Stimulated activated CD4-positive, alpha-beta T cell treated with anti-CD3 and anti-CD28 coated beads, Interleukin-1b, Interleukin-23, amount 100 ng/mL, for 48 hours (primary cell): ENCODE data around the gene NSMCE4A.
"Not testable (repeated sequence)": the region's sequence is repeated elsewhere in the genome, so short reads cannot be mapped to it uniquely, and the experiment has no call there.

Source experiments
- DNase-seq: peaks from one replicate; pipeline ENCODE4 v3.0.0-alpha.2; 2020

NSMCE4A gene

DNA sequence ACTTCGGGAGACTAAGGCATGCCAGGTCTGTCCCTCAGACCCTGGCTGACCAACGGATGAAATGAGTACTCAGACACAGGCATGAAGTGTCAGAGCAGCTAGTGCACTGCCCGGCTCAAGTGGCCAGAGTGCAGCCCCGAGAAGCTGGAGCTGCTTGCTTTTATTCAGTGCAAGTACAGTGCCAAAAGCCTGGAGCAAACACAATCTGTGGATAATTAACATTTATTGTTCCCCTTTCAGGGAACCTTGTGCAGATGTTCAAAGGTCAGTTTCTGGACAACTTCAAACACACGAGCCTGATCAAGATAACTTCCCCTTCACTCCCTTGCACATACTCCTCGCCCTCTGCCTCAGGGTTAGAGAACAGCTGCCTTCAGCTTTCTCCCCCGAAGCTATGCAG, 39.3 kb downstream of the NSMCE4A start:
- DNase-seq: no peak

DNA sequence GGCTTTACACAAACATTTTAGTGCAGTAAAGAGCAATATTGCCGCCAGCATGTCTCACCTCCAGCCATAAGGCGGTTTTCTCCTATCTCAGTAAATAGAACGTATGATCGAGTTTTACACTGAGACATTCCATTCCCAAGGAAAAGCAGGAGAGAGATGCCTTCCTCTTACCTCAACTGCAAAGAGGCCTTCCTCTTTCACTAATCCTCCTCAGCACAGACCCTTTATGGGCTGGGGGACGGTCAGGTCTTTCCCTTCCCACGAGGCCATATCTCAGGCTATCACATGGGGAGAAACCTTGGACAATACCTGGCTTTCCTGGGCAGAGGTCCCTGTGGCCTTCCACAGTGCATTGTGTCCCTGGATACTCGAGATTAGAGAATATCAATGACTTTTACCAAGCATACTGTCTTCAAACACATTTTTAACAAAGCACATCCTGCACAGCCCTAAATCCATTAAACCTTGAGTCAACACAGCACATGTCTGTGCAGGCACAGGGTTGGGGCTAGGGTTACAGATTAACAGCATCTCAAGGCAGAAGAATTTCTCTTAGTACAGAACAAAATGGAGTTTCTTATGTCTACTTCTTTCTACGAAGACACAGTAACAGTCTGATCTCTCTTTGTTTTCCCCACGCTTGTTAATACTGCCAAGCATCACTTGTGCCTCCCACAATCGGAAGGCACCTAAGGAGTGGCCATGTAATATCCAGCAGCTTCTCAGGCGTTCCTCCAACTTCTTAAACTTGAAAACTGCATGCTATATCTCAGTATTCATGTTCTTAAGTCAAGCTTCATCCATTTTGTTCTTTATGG, 44.5 kb downstream of the NSMCE4A start:
- DNase-seq: not testable (repeated sequence)

DNA sequence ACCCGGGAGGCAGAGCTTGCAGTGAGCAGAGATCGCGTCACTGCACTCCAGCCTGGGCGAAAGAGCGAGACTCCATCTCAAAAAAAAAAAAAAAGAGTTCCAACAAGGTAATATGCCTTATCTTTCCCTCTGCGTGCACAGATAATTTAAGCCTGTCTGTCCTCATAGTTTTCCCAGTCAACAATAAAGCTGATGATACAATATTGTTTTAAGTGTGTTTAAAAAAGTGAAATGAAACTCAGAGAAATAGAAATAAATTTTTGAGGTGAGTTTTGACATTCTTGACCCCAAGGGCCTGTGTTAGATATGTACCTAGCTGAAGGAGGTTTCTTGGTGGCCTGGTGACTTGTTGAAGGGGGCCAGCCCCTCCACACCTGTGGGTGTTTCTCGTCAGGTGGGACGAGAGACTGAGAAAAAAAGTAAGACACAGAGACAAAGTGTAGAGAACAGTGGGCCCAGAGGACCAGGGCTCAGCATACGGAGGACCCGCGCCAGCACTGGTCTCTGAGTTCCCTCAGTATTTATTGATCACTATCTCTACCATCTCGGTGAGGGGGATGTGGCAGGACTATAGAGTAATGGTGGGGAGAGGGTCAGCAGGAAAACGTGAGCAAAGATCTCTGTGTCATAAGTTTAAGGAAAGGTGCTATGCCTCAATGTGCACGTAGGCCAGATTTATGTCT, 45.3 kb downstream of the NSMCE4A start:
- not testable (repeated sequence) for DNase-seq

DNA sequence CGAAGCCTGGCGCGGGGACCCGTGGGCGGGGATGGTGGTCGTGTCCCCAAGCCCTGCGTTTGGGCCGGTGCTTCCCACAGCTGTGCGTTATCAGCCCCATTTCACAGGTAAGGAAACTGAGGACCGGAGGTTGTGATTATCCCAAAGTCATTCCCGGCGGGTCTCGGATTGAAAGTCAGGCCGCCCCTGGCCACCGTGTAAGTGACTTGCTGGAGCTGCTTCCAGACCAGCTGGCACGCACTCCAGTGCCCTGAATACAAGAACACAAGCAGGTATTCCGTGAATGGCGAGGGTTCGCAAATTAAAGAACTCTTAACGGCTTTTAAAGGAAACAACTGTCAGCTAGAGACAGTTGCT, 46.5 kb downstream of the NSMCE4A start:
- no peak for DNase-seq

DNA sequence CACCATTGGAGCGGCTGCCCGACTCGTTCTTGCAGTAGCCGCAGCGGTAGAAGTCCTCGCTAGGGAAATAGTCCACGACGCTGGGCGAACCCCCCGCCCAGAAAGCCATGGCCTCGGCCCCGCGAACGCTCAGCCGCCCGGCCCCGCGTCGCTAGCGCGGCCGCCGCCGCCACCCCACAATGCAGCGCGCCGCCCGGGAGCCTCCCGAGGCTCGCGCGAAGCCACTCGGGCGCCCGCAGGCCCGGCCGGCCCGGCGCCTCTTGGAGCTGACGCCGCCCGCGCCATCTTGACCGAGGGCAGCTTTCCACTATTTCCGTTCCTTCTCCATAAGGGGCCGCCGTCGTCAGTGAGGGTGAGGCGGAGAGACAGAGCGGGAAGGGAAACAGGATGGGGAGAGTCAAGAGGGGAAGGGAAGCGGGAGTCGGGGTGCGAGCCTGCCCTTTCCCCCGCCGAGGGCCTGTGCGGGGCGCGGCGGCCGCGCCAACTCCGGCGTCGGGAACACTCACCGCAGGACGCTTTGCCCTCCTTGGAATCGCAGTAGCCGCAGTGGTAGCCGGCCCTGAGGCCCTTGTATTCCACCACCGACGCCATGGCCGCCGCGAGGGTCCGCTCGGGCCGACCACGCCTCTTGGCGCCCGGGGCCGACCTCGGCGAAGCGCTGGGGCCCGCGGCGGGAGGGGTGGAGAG, 47.0 kb downstream of the NSMCE4A start, which contains the start of gene ATE1:
ATE1 (minus strand) TSS at position 191 of the 687 bp plus-strand sequence; CDS start at position 109, 82 bp downstream.
- DNase-seq: peak; percentile 84

DNA sequence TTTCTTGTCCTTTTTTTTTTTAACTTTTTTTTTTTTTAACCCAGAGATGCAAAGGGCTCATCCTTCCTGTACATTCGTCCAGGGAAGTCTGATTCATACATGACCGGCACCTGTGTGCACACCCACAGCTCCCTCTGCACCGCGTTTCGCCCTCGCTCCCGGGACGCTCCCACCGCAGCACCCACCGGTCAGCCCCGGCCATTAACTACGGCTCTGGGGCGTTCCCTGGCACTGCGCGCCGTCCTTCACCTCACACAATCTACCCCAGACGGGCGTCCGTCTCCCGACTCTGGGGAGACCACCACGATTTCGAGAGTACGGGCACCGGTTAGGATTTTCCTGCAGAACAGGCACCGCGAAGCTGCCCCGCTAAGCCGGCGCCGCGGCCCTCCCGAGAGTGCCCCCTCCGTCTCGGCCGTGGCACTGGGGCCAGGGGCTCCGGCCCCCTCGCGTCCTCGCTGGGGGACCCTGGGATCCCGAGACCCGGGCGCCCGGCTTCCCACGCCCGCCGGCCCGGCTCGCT, 47.6 kb downstream of the NSMCE4A start:
- DNase-seq: peak; percentile 18

DNA sequence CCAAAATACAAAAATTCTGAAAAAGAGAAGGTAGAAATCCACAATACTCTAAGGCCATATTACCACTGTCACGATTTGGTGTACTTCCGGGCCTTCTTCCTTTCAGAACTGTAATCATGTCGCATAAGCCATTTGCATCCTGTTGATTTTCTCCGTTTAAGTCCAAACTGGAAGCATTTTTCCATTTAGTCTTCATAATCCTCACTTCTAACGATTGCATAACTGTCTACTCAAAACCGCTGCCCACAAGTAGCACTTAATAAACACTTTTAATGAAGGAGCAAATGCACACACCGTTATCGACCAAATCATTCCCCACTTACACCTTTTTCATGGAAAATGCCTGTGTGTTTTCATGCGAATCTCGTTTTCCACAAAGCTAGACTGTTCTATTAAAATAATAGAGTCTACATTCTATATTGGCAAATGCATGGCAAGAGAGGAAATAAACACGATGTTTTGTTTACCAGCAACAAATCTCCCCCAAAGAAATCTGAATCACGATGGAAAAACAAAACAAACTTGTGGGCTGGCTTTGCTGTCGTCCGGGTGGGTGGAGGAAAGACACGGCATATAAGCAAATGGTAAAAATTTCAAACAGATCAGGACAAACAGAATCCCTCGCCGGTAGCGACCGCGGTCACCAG, 48.2 kb downstream of the NSMCE4A start:
- DNase-seq: no peak

DNA sequence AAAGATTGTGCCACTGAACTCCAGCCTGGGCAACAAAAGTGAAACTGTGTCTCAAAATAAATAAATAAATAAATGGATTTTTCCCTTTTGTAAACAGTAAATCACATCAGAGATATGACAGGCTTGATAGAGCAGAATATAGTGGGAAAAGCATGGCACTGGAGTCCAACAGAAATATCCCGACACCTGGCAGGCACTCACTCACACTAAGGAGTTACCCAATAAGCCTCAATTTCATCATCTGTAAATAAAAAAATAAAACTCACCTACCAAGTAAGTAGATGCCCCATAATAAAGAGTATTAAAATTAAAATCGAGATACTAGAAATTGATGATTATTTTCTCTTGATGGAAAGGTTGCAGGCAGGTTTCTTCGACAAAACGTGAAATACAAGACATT, 48.9 kb downstream of the NSMCE4A start:
- no peak for DNase-seq

DNA sequence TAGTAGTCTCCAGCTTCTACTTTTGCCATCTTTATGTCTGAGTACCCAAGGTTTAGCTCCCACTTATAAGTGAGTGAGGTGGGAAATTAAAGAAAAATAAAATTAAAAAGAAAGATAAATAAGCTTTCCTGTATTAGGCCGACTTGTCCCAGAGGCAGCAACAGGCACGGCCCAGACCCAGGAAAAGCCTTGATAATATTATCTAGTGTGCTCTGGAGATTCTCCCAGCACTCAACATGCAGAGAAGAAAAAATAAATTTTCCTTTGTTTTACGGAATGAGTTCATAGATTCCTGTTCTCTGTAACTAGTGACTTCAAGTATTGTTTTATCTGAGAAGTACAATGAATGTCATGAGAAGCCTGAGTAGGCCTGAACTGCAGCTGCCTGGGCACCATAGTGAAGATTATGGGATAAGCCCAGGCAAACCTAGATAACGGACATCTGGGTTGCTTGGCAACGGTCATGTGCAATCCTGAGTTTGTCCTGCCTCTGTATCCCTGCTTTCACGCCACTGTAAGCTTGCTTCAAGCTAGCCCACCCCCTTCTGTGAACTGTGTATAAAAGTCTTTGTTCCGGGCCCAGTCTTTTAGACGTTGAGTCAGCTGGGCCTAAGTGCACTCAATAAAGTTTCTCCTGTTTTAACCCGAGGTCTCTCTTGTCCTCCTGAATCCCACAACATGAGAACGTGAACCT, 53.6 kb downstream of the NSMCE4A start:
- no peak for DNase-seq

DNA sequence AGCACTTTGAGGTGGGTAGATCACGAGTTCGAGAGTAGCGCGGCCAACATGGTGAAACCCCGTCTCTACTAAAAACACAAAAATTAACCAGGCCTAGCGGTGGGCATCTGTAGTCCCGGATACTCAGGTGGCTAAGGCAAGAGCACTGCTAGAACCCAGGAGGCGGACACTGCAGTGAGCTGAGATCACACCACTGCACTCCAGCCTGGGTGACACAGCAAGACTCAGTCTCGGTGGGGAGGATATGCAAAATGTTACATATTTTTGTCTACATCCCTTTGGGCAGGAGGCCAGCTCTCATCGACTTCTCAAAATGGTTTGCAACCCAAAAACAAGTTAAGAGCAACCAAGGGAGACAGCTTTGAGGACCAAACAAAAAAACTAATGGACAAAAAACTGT, 55.4 kb downstream of the NSMCE4A start:
- no peak for DNase-seq

DNA sequence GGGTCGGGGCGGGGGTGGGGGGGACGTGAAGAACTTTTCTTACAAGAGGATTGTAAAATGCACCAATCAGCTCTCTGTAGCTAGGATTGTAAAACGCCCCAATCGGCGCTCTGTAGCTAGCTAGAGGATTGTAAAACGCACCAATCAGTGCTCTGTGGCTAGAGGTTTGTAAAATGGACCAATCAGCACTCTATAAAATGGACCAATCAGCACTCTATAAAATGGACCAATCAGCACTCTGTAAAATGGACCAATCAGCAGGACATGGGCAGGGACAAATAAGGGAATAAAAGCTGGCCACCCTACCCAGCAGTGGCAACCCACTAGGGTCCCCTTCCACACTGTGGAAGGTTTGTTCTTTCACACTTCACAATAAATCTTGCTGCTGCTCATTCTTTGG, 56.2 kb downstream of the NSMCE4A start:
- not testable (repeated sequence) for DNase-seq

DNA sequence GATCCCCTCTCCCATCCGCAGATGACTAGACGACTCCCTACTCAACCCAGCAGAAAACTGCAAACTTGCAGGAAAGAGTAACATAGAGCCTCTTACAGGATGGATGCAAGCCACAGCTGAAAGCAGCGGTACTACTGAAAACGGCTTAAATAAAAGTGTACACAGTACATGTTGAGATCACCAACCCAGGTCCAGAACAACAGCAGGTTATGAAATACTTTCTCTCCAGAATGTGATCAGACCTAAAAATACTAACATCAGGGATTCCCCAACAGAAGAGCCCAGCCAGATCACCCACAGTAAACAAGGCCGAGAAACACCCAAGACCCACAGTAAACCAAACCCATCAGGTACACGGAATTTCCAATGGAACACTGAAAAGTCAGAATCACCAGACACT, 60.4 kb downstream of the NSMCE4A start:
- DNase-seq: no peak

DNA sequence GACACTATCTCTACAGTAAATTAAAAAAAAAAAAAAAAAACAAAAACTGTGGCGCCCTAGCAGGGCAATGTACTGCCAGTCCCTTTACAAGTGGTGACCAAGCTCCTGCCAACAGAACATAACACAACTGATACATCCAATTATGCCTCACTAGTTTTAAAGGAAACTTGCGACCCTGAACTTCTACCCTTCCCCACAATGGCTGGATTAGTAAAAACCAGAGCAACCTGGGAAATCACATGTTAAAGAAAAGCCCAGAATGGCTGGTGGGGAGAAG, 63.7 kb downstream of the NSMCE4A start:
- no peak for DNase-seq

DNA sequence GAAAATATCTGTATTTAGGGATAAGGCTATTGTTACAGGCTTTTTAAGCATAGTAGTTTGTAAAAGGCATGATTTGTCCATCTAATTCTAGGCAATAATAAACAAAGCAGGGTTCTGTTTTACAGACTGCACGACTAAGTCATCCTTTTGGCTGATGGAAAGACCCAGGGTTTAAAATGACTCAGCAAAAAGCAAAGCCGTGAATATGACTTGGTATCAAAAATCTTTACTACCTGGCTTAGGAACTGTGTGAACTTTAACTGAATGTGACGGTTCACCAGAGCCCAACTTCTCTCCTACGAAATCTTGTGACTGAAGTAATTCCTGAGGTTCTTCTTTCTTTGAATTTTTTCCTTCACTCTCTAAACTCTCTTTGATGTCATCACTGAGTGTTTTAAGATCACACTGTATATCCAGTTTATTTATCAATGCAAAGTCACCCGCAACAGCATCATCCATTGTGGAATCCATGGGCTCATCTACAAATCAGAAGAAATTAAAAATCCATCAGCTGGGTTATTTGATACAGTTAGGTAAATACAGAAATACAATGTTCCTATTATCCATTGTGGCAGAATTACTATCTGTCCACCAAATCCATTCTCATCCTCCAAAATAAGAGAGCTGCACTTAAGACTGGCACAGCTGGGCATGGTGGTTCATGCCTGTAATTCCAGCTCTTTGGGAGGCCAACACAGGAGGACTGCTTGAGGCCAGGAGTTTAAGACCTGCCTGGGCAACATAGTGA, 64.2 kb downstream of the NSMCE4A start:
- no peak for DNase-seq
